PC-9 (cell line): ENCODE measurements around the gene PTPRA.

Experiments
- EZH2 ChIP-seq: fragments of 200-600 bp; sonication (generic); IDR thresholded peaks from 2 replicates; pipeline ENCODE4 v1.8.0; 2017; ENCODE audit warnings: antibody characterized with exemption, low read depth
- TF ChIP-seq, protein P1 (sequence below): fragments of 200-600 bp; sonication (generic); conservative IDR thresholded peaks from 2 replicates; pipeline ENCODE4 v1.6.1; 2017; ENCODE audit warnings: mixed run types, antibody characterized with exemption, mild to moderate bottlenecking, moderate library complexity

DNA sequence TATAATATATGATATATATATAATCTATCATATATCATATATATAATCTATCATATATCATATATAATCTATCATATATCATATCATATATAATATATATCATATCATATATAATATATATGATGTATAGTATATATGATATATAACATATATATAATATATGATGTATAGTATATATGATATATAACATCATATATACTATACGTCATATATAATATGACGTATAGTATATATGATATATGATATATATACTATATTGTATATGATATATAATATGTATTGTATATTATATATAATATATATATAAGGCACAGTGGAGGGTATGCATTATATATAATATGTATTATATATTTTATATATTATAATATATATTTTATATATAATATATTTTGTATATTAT is 36.7 kb downstream of the PTPRA start:
- TF ChIP-seq, protein P1, sequence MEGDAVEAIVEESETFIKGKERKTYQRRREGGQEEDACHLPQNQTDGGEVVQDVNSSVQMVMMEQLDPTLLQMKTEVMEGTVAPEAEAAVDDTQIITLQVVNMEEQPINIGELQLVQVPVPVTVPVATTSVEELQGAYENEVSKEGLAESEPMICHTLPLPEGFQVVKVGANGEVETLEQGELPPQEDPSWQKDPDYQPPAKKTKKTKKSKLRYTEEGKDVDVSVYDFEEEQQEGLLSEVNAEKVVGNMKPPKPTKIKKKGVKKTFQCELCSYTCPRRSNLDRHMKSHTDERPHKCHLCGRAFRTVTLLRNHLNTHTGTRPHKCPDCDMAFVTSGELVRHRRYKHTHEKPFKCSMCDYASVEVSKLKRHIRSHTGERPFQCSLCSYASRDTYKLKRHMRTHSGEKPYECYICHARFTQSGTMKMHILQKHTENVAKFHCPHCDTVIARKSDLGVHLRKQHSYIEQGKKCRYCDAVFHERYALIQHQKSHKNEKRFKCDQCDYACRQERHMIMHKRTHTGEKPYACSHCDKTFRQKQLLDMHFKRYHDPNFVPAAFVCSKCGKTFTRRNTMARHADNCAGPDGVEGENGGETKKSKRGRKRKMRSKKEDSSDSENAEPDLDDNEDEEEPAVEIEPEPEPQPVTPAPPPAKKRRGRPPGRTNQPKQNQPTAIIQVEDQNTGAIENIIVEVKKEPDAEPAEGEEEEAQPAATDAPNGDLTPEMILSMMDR, result no peak
- TF ChIP-seq EZH2, result no peak
